K562 (cell line): ENCODE data around the gene LEPROT. TPM values are rescaled to one million over a fixed set of nuclear protein-coding genes. Genes with fewer than 3 reads are reported as not detected.

Source experiments
- ATAC-seq: fragments of 200-7000 bp; cut with Tn5 transposase; 3 replicates; pipeline ENCODE4 v1.9.1; 2020; ENCODE audit warnings: moderate library complexity
- BruUV-seq: library from RNA; stranded (reverse); fragments of 400-500 nt; replicated peaks from 2 replicates; lab custom pipeline; 2021; lab: Mats Ljungman, UMichigan
- CTCF ChIA-PET: fragments of 300-600 bp; formaldehyde crosslinking; extraction: SDS; loops from one replicate; lab custom pipeline; 2021; ENCODE audit warnings: low intra/inter-chr PET ratio; lab: Yijun Ruan, JAX
- POLR2A ChIA-PET: fragments of 300-600, 350-650 bp; sonication (Branson Sonifier 250); formaldehyde crosslinking; extraction: SDS; loops from one replicate; lab custom pipeline; 2021; ENCODE audit warnings: antibody characterized with exemption, inconsistent platforms; lab: Yijun Ruan, JAX
- DNase-seq, 4 experiments: peaks; one replicate each; pipeline versions ENCODE4 v3.0.0 to v3.0.0-alpha.2; 2011 to 2018; ENCODE audit warnings: low spot score in 3 of 4, mixed read lengths in 3 of 4; ENCODE audit errors: extremely low read depth in 1 of 4
- FAIRE-seq: peaks from 2 replicates; lab custom pipeline; 2011; peaks lifted over from hg19 to GRCh38; lab: Jason Lieb, UNC
- H2AFZ ChIP-seq: 2 replicates; pipeline ENCODE4 v1.6.0; 2011; ENCODE audit warnings: low read depth, low read length, control low read depth, inconsistent platforms
- H3K27ac ChIP-seq: fragments of 200-600 bp; 3 replicates; pipeline ENCODE4 v1.8.0; 2011; ENCODE audit warnings: low read depth, mild to moderate bottlenecking, control low read depth, inconsistent platforms, low read length, moderate library complexity, mixed read lengths; ENCODE audit errors: extremely low read depth
- H3K27me3 ChIP-seq, 2 experiments: fragments of 300-600 bp in 1 of 2; 2 replicates in 1 of 2; 3 replicates in 1 of 2; pipeline versions ENCODE4 v1.6.0 to v1.8.0; 2011; ENCODE audit warnings: inconsistent platforms in 2 of 2, low read length in 2 of 2, mild to moderate bottlenecking in 1 of 2, mixed read lengths in 1 of 2, moderate library complexity in 1 of 2; ENCODE audit not compliant: control insufficient read depth in 2 of 2, insufficient read depth in 2 of 2
- H3K36me3 ChIP-seq: fragments of 300-600 bp; 3 replicates; pipeline ENCODE4 v1.8.0; 2011; ENCODE audit warnings: mild to moderate bottlenecking, low read length, inconsistent platforms; ENCODE audit not compliant: control insufficient read depth, insufficient read depth
- H3K4me1 ChIP-seq, 2 experiments: fragments of 200-600 bp in 1 of 2; replicated peaks in 1 of 2; 2 replicates in 1 of 2; 3 replicates in 1 of 2; pipeline versions ENCODE4 v1.5.1 to v1.8.0; 2011; ENCODE audit warnings: inconsistent platforms in 2 of 2, low read length in 2 of 2, mild to moderate bottlenecking in 1 of 2, mixed read lengths in 1 of 2, moderate library complexity in 1 of 2; ENCODE audit not compliant: control insufficient read depth in 2 of 2, insufficient read depth in 2 of 2
- H3K4me2 ChIP-seq: 2 replicates; pipeline ENCODE4 v1.6.1; 2011; ENCODE audit warnings: low read length, control low read depth, inconsistent platforms, mixed read lengths; ENCODE audit not compliant: insufficient read depth
- H3K4me3 ChIP-seq: fragments of 200-600 bp; sonication (generic), shearing (Covaris generic); 2 replicates; pipeline ENCODE4 v1.5.1; 2016; ENCODE audit warnings: control low read depth, inconsistent platforms
- H3K79me2 ChIP-seq: fragments of 200-600 bp; 3 replicates; pipeline ENCODE4 v1.8.0; 2011; ENCODE audit warnings: low read length, inconsistent platforms; ENCODE audit not compliant: control insufficient read depth, insufficient read depth
- H3K9ac ChIP-seq, 2 experiments: 2 replicates each; pipeline versions ENCODE4 v1.6.0 to v1.6.1; 2011; ENCODE audit warnings: low read depth in 2 of 2, low read length in 2 of 2, control low read depth in 1 of 2, inconsistent platforms in 1 of 2, mild to moderate bottlenecking in 1 of 2, mixed read lengths in 1 of 2; ENCODE audit not compliant: insufficient read depth in 1 of 2
- H3K9me1 ChIP-seq: one replicate; pipeline ENCODE4 v1.6.0; 2011; ENCODE audit warnings: inconsistent platforms, mild to moderate bottlenecking, low read length, moderate library complexity; ENCODE audit not compliant: control insufficient read depth, insufficient read depth
- H3K9me3 ChIP-seq: replicated peaks from 2 replicates; pipeline ENCODE4 v1.5.1; 2011; ENCODE audit warnings: low read depth, low read length, inconsistent platforms; ENCODE audit not compliant: control insufficient read depth, insufficient read depth
- H4K20me1 ChIP-seq: replicated peaks from 2 replicates; pipeline ENCODE4 v1.6.1; 2011; ENCODE audit warnings: low read length, inconsistent platforms, mixed read lengths; ENCODE audit not compliant: control insufficient read depth, insufficient read depth
- C11orf30 ChIP-seq: fragments of 450-650 bp; IDR thresholded peaks from 2 replicates; pipeline ENCODE4 v1.6.1; 2016; ENCODE audit warnings: low read depth, mild to moderate bottlenecking
- COPS2 ChIP-seq: fragments of 450-650 bp; conservative IDR thresholded peaks from 2 replicates; pipeline ENCODE4 v1.6.1; 2016; ENCODE audit warnings: mild to moderate bottlenecking, moderate library complexity
- DDX20 ChIP-seq: fragments of 450-650 bp; IDR thresholded peaks from 2 replicates; pipeline ENCODE4 v1.6.1; 2016; ENCODE audit warnings: missing genetic modification characterization, low read depth, mild to moderate bottlenecking, missing compliant biosample characterization, moderate library complexity
- ELF4 ChIP-seq: fragments of 450-650 bp; formaldehyde crosslinking; IDR thresholded peaks from 2 replicates; pipeline ENCODE4 v1.4.0; 2022; ENCODE audit warnings: missing genetic modification characterization
- IFI16 ChIP-seq: fragments of 250-450 bp; sonication (Bioruptor Pico); IDR thresholded peaks from 2 replicates; pipeline ENCODE4 v2.1.2; 2022; ENCODE audit warnings: mild to moderate bottlenecking, inconsistent platforms
- NFXL1 ChIP-seq: fragments of 450-650 bp; formaldehyde crosslinking; IDR thresholded peaks from 2 replicates; pipeline ENCODE4 v1.4.0; 2021; ENCODE audit warnings: mild to moderate bottlenecking
- PTBP1 ChIP-seq: fragments of 200-400 bp; formaldehyde crosslinking; IDR thresholded peaks from 2 replicates; pipeline ENCODE4 v1.6.1; 2017; ENCODE audit warnings: low read depth, low read length
- RAD21 ChIP-seq, 2 experiments: fragments of 250-450 bp in 1 of 2; fragments of 450-650 bp in 1 of 2; sonication (Bioruptor Pico) in 1 of 2; formaldehyde crosslinking in 1 of 2; IDR thresholded peaks in 1 of 2; conservative IDR thresholded peaks in 1 of 2; 2 replicates each; pipeline versions ENCODE4 v1.4.0 to v1.8.0; 2020 to 2022; ENCODE audit warnings: mild to moderate bottlenecking in 2 of 2, moderate library complexity in 1 of 2
- TCF7 ChIP-seq: sonication (generic); IDR thresholded peaks from 2 replicates; pipeline ENCODE4 v1.6.1; 2016; ENCODE audit warnings: antibody characterized with exemption, borderline replicate concordance
- ZNF316 ChIP-seq: fragments of 450-650 bp; IDR thresholded peaks from 2 replicates; pipeline ENCODE4 v1.6.1; 2016
- WGBS: fragments of 100-300 bp; shearing (Covaris generic); methylation state at CpG from one replicate; pipeline ENCODE4 v1.1.6; 2016; ENCODE audit warnings: low coverage, mixed read lengths; ENCODE audit not compliant: insufficient coverage; ENCODE audit errors: missing lambda C conversion rate; 5-methylcytosine and 5-hydroxymethylcytosine counted together
- in situ Hi-C: fragments of 300-500 bp; cut with MboI; formaldehyde crosslinking; loops from 4 replicates; pipeline ENCODE4 v1.15.0; 2018; ENCODE audit warnings: inconsistent platforms, mixed read lengths
- intact Hi-C: fragments of 100-400 bp; cut with micrococcal nuclease; formaldehyde crosslinking; loops from 2 replicates; pipeline ENCODE4 v1.14.2; 2022
- polyA plus RNA-seq, 8 experiments: library from polyadenylated mRNA; depleted of rRNA in 4 of 8; stranded (reverse) in 5 of 8; unstranded in 3 of 8; fragments of >200 nt; fragmentation: Nextera tagmentation in 2 of 8; fragmentation: Illumina TruSeq in 1 of 8; extraction: Ambion mirVana in 2 of 8; extraction: Trizol in 1 of 8; gene quantifications; 2 replicates each; pipeline versions ENCODE4 v1.2.1 to v1.2.3, GENCODE V29; 2011 to 2014; ENCODE audit warnings: inconsistent platforms in 1 of 8, missing spikeins in 1 of 8
- total RNA-seq, 7 experiments: library from RNA; depleted of rRNA in 6 of 7; stranded (reverse); fragments of >200 nt in 6 of 7; fragmentation: Illumina TruSeq in 2 of 7; extraction: Trizol in 2 of 7; gene quantifications; 2 replicates each; pipeline versions ENCODE4 v1.2.1 to v1.2.3, GENCODE V29; 2011 to 2021; ENCODE audit warnings: low replicate concordance in 1 of 7
- TF ChIP-seq, protein P1 (sequence below), 2 experiments: fragments of 450-650 bp in 1 of 2; sonication (generic) in 1 of 2; formaldehyde crosslinking in 1 of 2; IDR thresholded peaks in 1 of 2; conservative IDR thresholded peaks in 1 of 2; 2 replicates each; pipeline versions ENCODE4 v1.6.1 to v1.8.1; 2016 to 2023; ENCODE audit warnings: mild to moderate bottlenecking in 2 of 2, moderate library complexity in 2 of 2, inconsistent platforms in 1 of 2, missing genetic modification reagents in 1 of 2

The LEPROT gene
- total and polyA plus RNA-seq, 9 of the 15 experiments (the other 6 are each of a cell fraction or from before 2014, with no cell fraction given), result 28.1 to 97.5 (median 45.8) TPM

DNA sequence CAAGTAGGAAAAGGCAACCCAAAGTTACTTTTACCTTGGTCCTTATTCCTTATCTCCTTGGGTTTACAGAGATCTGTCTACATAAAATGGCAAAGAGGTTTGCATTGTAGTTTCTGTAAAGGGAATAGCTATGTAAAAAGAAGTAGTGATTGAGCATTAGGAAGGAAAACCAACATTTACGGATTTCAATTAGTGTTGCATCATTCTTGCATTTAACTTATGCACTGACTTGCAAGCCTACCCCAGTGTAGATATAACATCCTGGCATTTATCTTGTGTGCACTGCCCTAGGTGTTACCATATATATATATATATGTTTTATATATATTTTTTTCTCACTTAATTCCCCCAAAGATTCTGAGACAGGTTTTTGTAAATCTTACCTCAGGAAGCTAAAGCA lies 3.7 kb upstream of the LEPROT start (continued):
- TF ChIP-seq TCF7 (no peak), IFI16 (CRISPR knock-in tag) (no peak), COPS2 (no peak), ELF4 (CRISPR knock-in tag) (no peak)
- TF ChIP-seq, protein P1, sequence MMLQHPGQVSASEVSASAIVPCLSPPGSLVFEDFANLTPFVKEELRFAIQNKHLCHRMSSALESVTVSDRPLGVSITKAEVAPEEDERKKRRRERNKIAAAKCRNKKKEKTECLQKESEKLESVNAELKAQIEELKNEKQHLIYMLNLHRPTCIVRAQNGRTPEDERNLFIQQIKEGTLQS (IDR thresholded peaks at IDR 0.05), result peak; percentile 87
- TF ChIP-seq, protein P1 (CRISPR knock-in tag; conservative IDR thresholded peaks at IDR 0.05), result no peak

DNA sequence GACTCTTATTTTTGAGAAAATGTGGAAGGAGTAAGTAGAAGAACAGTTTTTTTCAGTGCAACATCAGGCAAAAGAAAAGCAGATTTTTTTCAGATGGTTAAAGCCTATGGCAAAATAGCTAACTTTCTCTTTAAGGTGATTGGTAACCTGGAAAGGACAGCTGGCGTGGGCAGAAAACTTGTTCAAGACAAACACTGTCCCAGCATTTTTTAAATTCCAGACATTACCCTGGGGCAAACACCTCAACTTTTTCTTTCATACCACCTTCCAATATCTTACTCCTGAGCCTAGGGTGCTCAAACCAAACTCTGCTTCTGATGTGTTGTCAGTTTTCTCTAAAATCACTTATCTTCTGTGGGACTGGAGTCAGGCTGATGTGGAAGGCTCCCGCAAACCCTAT lies 2.7 kb upstream of the LEPROT start:
- POLR2A ChIA-PET, result interaction anchor here (0.6 to 2.7 kb wide), 3 partner anchors 14 to 236 kb away, joined by 3 to 7 read pairs (median 3); no protein-coding TSS in a partner anchor
- in situ Hi-C loops, result loop anchor here (5.0 kb wide), 1 partner anchor 180 kb away; no protein-coding TSS in a partner anchor

More for the DNA sequence above, 2.7 kb upstream of the LEPROT start:
- peak overlapping the region; percentile 95 for H3K4me2 ChIP-seq
- no peaks in the 10 kb centered on the region for H3K27me3 ChIP-seq
- intact Hi-C loops, result no loop called here
- H4K20me1 ChIP-seq, result no peaks in the 10 kb centered on the region; the same call in 1 of the 2 replicates
- CTCF ChIA-PET, result no interaction called here
- BruUV-seq, result no TSS peak
- no peaks in the 10 kb centered on the region for H3K9me1 ChIP-seq
- H3K9ac ChIP-seq, result peak overlapping the region; percentile 68 to 73; a peak in 2 of 4 replicates
- peak overlapping the region; percentile 58 for H2AFZ ChIP-seq
- no peak overlapping the region for H3K4me3 ChIP-seq
- peaks cover 26 to 54% of the 10 kb centered on the region in 2 experiments for H3K4me1 ChIP-seq
- WGBS, result 39% methylated on average over 2 of the region's 2 CpGs
- TF ChIP-seq PTBP1, result no peak
- TF ChIP-seq RAD21 (CRISPR knock-in tag; conservative IDR thresholded peaks at IDR 0.05 in 1 of 2, IDR thresholded peaks at IDR 0.05 in 1 of 2), result no peak
- TF ChIP-seq C11orf30, result peak; percentile 48; the same call in 1 of the 2 replicates
- no peak for TF ChIP-seq NFXL1 (CRISPR knock-in tag)
- peak; percentile 81; the same call in 1 of the 2 replicates for TF ChIP-seq ZNF316
- TF ChIP-seq DDX20, result no peak
- no peak for FAIRE-seq
- H3K27ac ChIP-seq, result peak overlapping the region; percentile 85
- ATAC-seq, result no peak
- peak in 1 of 4 experiments; percentile 34 for DNase-seq
- peaks cover 25% of the 10 kb centered on the region for H3K79me2 ChIP-seq
- peaks cover 30% of the 10 kb centered on the region for H3K36me3 ChIP-seq
- no peaks in the 10 kb centered on the region for H3K9me3 ChIP-seq
